H7 (cell line): ENCODE results near the gene BTBD16. TPM values are rescaled to one million over a fixed set of nuclear protein-coding genes. Genes with fewer than 3 reads are reported as not detected.

Experiments used
- DNase-seq: peaks from one replicate; pipeline ENCODE4 v3.0.0; 2012
- H3K27me3 ChIP-seq: 2 replicates; pipeline ENCODE4 v1.6.0; 2011; ENCODE audit warnings: mild to moderate bottlenecking, low read length; ENCODE audit not compliant: control insufficient read depth, insufficient read depth
- H3K36me3 ChIP-seq: replicated peaks from 2 replicates; pipeline ENCODE4 v1.5.1; 2011; ENCODE audit warnings: low read length; ENCODE audit not compliant: control insufficient read depth, insufficient read depth
- H3K4me3 ChIP-seq: 2 replicates; pipeline ENCODE4 v1.5.1; 2011; ENCODE audit warnings: low read depth, mild to moderate bottlenecking, control low read depth, low read length, moderate library complexity; ENCODE audit not compliant: insufficient read depth
- total RNA-seq: library from RNA; depleted of rRNA; stranded (reverse); fragments of >200 nt; shearing (Covaris generic); gene quantifications from 2 replicates; pipeline ENCODE4 v1.2.3, GENCODE V29; 2014

BTBD16 gene
- total RNA-seq, 1 experiment from 2014 or later, result 0.42 TPM

DNA sequence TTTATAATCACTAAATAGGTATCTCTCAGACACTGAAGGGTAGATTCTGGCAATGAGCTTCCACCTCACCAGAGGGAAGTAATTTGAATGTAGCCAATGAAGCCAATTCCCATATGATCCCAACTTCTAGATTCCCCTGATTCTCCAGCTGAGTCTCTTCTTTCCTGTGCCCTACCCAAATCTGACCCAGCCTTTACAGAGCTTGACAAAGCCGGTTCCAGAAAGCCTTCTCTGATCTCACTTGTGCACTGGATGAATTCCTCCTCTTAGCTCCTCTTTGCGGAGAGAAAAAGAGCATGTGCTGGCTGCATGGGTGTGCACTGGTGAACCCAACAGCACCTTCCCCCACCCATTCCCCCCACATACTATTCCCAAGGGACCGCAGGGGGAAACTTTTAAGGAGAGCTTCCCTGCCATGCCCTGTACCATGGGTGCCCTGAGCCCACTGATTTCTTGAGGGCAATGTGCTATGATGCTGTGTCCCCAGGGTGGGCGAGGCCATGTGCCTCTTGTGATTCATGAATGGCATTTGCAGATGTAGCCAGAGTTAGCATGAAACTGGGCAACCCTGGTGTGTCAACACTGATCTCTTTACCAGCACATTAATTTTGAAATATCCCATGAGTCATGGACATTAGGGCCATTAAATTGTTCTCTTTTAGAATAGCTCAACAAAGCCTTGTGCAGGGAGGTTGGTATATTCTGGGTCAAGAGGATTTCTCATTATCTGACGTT lies 53.0 kb downstream of the BTBD16 start:
- no peak for DNase-seq
- no peaks in the 10 kb centered on the region for H3K27me3 ChIP-seq
- no peak overlapping the region for H3K4me3 ChIP-seq
- no peaks in the 10 kb centered on the region for H3K36me3 ChIP-seq

GRCh38 chr10:122325235-122325634 lies 54.1 kb downstream of the BTBD16 start:
- DNase-seq, result no peak
- no peaks in the 10 kb centered on the region for H3K36me3 ChIP-seq
- no peak overlapping the region for H3K4me3 ChIP-seq
- no peaks in the 10 kb centered on the region for H3K27me3 ChIP-seq

- no peak overlapping the region for H3K4me3 ChIP-seq
- no peak for DNase-seq
- no peaks in the 10 kb centered on the region for H3K36me3 ChIP-seq
- H3K27me3 ChIP-seq, result no peaks in the 10 kb centered on the region
These were observed 55.3 kb downstream of the BTBD16 start for GRCh38 chr10:122326385-122326784.

DNA sequence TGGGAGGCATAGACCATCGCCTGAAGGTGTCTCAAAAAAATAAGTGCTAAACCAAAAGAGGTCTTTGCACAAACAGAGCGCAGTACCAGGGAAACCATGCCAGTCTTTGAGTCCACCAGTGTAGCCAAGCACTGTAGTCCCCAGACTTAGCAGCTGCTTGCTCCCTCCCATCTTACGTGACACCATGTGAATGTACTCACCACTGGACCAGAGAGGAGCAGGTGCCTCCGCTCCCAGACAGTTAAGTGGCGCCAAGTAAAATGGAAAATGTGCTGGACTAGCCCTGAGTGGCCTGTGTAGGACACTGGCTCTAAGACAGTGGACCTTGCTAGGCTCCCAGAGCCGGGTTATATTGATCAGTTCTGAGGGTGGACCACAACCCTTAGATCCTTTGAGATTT lies 55.7 kb downstream of the BTBD16 start:
- Histone ChIP-seq H3K27me3 (no peaks in the 10 kb centered on the region), H3K4me3 (no peak overlapping the region), H3K36me3 (no peaks in the 10 kb centered on the region)
- DNase-seq, result no peak

DNA sequence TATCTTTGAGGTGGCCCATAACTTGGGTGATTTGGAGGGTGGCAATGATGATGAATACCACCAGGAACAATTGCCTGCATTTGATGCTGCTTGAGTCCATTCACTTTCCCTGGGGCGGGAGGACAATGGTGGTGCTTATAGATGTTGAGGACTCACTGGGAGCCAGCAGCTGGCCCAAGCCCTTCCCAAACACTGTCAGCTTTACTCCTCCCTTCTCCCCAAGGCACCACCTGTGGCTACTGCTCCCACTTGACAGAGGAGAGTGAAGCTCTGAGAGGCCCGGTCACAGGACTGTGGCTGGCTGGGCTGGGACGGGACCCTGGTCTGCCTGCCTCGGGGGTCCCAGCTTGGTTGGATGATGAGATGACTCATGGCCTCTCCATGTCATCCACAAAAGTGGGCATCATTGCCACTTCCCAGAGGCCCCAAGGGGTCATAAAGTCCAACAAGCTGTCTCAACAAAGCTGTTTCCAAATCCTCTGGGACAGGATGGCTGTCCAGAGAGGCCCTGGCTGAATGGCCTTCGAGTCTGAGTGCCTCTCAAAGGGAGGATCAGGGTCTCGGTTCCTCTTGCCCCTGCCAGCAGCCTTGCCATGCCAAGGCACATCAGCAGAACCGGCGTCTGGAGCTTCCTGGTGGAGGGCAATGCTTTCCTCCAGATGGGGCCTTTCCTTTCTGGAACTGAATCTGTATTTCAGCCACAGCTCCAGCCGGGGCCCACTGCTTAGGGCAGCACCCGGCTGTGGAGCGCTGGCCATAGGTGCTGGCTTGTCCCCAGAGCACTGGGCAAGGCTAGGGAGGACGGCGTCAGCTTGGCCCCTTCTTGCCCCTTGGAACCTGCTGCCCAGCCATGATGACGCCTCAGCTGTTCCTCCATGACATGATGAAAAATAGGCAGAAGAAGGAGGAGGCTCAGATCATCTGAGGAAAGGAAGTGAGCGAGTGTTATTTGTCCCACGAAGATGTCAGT lies 56.4 kb downstream of the BTBD16 start:
- DNase-seq, result no peak
- H3K36me3 ChIP-seq, result no peaks in the 10 kb centered on the region
- no peak overlapping the region for H3K4me3 ChIP-seq
- H3K27me3 ChIP-seq, result no peaks in the 10 kb centered on the region

DNA sequence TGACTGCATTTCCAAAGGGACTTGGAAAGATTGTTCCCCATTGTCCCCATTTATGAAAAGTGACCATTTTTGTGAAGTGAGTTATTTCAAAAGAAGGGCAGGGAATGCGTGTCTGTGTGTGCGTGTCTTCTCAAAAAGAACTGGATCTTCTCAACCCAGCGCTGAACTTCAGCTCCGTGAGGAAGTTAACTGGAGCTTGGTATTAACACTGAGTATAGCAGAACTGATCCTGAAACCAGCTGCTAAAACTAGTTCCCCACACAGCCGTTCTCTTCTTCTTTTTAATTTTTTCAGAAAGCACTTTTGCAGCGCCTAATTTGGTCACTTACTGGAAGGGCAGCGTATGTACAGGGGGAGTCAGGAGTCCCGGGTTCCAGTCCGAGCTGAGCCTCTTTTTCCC lies 57.6 kb downstream of the BTBD16 start:
- Histone ChIP-seq H3K27me3 (no peaks in the 10 kb centered on the region), H3K36me3 (no peaks in the 10 kb centered on the region), H3K4me3 (no peak overlapping the region)
- no peak for DNase-seq

DNA sequence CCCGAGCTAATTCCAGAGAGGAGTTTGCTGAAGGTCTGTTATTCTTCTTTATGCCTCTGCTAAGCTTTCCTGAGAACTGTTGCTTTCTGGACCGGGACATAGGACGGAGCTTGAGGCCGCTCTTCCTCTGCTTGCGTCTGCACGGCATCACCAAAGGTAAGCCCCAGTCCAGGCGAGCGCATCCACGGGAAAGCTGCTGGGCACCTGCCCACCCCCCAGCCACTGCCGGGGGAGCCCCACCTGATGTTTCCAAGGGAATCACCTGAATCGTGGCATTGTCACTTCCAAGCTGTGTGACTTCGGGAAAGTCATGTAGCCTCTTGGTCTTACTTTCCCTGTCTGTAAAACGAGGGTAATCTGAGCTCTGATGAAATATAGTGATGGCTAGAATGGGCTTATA lies 58.3 kb downstream of the BTBD16 start:
- H3K27me3 ChIP-seq, result no peaks in the 10 kb centered on the region
- no peak overlapping the region for H3K4me3 ChIP-seq
- H3K36me3 ChIP-seq, result no peaks in the 10 kb centered on the region
- DNase-seq, result no peak

DNA sequence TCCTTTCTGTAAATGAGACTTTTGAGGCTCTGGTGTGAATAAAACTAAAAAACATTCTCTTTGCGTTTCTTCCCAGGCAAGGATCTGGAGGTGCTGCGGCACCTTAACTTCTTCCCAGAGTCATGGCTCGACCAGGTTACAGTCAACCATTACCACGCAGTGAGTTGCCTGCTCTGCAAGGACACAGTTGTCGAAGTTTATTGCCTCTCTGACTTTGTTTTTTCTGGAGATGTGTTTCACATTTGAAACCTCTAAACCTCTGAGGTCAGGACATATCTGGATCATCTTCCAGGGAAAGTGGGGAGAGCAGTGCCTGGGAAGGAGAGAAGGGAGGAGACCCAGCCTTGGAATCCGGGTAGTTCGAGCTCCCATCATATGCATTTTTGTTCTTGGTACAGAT lies 60.0 kb downstream of the BTBD16 start:
- DNase-seq, result no peak
- Histone ChIP-seq H3K27me3 (no peaks in the 10 kb centered on the region), H3K4me3 (no peak overlapping the region), H3K36me3 (no peaks in the 10 kb centered on the region)

DNA sequence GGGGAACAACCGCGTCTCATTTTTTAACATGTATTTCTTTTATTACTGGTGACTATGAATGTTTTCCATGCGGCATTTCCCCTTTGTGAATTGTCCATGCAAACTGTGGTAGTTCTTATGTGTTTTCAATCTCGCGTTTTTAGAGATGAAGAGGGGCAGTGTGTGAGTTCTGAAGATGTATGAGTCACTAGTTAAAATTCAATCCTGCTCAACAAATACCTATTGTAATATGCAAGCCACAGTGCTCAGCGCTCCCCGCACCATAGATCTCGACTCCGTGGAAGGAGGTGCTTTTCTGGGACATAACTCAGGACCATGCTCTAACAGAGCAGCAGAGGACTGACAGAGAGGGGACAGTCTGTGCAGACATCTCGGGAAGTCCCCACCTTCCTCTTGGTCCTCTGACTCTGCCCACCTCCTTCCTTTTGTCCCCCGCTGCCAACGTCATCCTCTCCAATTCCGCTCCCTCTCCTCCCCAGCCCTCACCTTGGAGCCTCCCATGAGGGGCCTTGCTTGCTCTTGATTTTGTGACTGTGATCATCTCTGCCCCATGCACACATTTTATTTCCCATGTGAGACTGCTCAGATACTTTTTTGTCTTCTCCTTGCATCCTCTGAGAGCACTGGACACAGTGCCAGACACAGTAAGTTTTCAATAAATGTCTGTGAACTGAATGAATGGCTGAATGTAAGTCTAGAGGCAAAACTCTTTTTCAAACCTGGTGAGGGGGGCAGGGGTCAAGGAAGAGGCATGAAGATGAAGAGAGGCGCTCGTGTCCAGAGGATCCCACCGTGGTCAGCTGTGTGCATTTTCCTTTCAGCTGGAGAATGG lies 60.7 kb downstream of the BTBD16 start:
- Histone ChIP-seq H3K27me3 (no peaks in the 10 kb centered on the region), H3K4me3 (no peak overlapping the region), H3K36me3 (no peaks in the 10 kb centered on the region)
- DNase-seq, result no peak

GRCh38 chr10:122333037-122333436 lies 61.9 kb downstream of the BTBD16 start:
- no peak for DNase-seq
- H3K27me3 ChIP-seq, result no peaks in the 10 kb centered on the region
- H3K36me3 ChIP-seq, result no peaks in the 10 kb centered on the region
- H3K4me3 ChIP-seq, result no peak overlapping the region

- H3K36me3 ChIP-seq, result no peaks in the 10 kb centered on the region
- H3K27me3 ChIP-seq, result no peaks in the 10 kb centered on the region
- no peak for DNase-seq
- H3K4me3 ChIP-seq, result no peak overlapping the region
These were observed 65.2 kb downstream of the BTBD16 start for GRCh38 chr10:122336332-122336731.

- Histone ChIP-seq H3K36me3 (no peaks in the 10 kb centered on the region), H3K4me3 (no peak overlapping the region)
- DNase-seq, result no peak
These were observed 65.9 kb downstream of the BTBD16 start for GRCh38 chr10:122336961-122337360.

GRCh38 chr10:122338609-122339441 lies 67.7 kb downstream of the BTBD16 start:
- Histone ChIP-seq H3K36me3 (no peaks in the 10 kb centered on the region), H3K27me3 (no peaks in the 10 kb centered on the region), H3K4me3 (no peak overlapping the region)
- no peak for DNase-seq

More at GRCh38 chr10:122336961-122337360, 65.9 kb downstream of the BTBD16 start:
- no peaks in the 10 kb centered on the region for H3K27me3 ChIP-seq
